Measurements from ENCODE around the gene OSCAR.

The OSCAR gene

DNA sequence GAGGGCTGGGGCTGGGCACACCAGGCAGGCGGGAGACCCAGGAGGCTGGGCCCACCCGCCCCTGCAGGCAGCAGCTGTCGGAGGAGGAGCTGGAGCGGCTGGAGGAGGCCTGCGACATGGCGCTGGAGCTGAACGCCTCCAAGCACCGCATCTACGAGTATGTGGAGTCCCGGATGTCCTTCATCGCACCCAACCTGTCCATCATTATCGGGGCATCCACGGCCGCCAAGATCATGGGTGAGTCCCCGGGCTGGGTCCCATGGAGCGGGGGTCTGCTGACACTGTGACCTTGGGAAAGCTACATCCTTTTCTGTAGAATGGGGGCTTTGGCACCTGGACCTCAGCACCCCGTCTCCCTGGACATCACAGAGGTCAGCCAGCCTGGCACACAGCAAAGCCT, 23.1 kb upstream of the OSCAR start:
- no peak overlapping the region for H3K27ac ChIP-seq
- no peak for TF ChIP-seq ZFX (IDR thresholded peaks at IDR 0.05)
- TF ChIP-seq, protein P1, sequence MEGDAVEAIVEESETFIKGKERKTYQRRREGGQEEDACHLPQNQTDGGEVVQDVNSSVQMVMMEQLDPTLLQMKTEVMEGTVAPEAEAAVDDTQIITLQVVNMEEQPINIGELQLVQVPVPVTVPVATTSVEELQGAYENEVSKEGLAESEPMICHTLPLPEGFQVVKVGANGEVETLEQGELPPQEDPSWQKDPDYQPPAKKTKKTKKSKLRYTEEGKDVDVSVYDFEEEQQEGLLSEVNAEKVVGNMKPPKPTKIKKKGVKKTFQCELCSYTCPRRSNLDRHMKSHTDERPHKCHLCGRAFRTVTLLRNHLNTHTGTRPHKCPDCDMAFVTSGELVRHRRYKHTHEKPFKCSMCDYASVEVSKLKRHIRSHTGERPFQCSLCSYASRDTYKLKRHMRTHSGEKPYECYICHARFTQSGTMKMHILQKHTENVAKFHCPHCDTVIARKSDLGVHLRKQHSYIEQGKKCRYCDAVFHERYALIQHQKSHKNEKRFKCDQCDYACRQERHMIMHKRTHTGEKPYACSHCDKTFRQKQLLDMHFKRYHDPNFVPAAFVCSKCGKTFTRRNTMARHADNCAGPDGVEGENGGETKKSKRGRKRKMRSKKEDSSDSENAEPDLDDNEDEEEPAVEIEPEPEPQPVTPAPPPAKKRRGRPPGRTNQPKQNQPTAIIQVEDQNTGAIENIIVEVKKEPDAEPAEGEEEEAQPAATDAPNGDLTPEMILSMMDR (conservative IDR thresholded peaks at IDR 0.05): no peak

DNA sequence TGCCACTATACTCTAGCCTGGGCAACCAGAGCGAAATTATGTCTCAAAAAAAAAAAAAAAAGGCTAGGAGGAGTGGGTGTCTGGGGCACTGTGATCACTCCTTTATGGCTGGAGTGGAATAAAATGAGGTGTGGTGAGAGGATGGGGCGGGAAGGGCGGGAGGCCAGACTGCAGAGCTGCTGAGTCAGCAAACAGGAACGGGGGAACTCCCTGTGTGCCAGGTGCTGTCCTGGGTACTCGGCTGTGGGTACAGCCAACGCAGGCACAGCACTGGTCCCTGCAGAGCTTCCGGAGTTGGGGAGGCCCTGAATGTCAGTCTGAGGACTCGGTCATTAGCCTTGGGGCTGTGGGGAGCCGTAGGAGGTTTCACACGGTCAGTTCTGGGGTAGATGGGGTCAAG, 20.7 kb upstream of the OSCAR start:
- H3K27ac ChIP-seq: no peak overlapping the region
- TF ChIP-seq ZFX (IDR thresholded peaks at IDR 0.05): no peak
- TF ChIP-seq, protein P1 (conservative IDR thresholded peaks at IDR 0.05): no peak

DNA sequence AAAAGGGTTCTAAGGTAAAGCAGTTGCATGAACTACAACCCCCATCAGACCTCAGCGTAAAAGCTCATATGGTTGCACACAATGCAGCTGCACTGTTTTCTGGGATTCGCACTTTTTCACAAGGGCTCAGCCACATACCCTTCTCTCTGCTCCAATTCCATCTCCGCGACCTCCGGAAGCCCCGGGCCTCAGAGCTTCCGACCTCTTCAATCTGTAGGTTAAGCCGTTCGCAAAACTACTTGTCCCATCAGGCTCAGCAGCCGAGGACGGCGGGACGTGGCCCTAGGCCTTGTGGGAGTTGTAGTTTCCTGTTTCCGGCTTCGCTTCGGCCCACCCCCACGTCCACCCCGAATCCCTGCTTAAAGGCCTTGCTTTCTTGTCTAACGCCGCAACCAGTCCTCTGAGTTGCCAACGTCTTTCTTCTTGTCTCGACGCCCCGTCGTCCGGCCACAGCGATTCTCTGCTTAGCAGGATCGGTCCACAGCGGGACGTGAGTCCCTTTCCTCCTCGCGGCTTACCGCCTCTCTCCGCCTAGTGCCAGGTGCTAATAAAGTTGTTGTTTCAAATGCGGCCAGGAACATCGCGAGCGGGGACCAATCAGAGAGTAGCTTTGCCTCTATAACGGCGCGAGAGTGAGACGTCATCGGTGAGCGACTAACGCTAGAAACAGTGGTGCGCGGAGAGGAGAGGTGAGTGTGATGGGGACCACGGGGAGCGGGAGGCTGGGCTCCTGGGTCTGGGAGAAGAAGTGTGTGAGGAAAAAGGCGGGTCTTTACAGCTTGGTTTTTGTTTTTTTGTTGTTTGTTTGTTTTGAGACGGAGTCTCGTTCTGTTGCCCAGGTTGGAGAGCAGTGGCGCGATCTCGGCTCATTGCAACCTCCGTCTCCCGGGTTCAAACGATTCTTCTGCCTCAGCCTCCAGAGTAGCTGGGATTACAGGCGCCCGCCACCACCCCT, 14.8 kb upstream of the OSCAR start, which contains the start of the genes PRPF31 and TFPT:
PRPF31 (plus strand) TSS at position 646 of the 955 bp plus-strand sequence. CDS start 2,525 bp downstream, outside the sequence.
TFPT (minus strand) TSS at position 549 of the 955 bp plus-strand sequence; CDS start at position 161, 388 bp downstream.
- peak; percentile 86; the same call in 1 of the 2 replicates for TF ChIP-seq ZFX (IDR thresholded peaks at IDR 0.05)
- TF ChIP-seq, protein P1 (conservative IDR thresholded peaks at IDR 0.05): no peak
- H3K27ac ChIP-seq: peak within 1 kb of the TSS; percentile 77

DNA sequence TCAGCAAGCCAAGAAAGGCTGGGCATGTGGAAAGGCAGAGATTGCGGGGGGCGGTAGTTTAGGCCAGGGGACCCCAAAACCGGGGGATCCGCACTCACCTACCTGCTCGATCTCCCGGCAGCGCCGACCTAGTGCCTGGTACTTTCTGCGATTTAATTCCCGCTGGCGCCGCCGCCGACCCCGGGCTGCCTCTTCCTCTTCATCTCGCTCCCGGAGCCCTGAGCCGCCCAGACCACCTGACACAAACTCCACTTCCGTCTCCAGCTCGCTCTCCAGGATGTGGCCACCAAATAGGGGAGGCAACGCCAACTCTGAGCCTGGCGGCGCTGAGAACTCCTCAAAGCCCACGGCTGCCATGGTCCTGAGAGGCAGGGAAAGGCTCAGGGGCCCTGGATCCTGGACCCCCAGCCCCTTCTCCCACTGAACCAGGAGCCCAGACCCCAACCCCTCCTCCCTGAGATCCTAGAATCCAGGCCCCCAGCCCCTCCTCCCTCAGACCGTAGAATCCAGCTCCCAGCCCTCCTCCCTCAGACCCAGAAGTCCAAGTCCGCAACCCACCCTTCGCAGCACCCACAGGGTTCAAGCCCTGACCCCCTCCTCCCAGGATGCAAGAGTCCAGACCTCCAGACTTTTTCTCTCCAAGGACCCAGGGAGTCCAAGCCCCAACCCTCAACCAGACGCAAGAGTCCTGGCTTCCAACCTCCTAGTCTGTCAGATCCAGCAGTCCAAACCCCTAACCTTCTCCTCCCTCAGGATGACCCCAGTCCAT, 13.9 kb upstream of the OSCAR start:
- H3K27ac ChIP-seq: peak overlapping the region; percentile 77
- no peak for TF ChIP-seq ZFX (IDR thresholded peaks at IDR 0.05)
- TF ChIP-seq, protein P1 (conservative IDR thresholded peaks at IDR 0.05): no peak

DNA sequence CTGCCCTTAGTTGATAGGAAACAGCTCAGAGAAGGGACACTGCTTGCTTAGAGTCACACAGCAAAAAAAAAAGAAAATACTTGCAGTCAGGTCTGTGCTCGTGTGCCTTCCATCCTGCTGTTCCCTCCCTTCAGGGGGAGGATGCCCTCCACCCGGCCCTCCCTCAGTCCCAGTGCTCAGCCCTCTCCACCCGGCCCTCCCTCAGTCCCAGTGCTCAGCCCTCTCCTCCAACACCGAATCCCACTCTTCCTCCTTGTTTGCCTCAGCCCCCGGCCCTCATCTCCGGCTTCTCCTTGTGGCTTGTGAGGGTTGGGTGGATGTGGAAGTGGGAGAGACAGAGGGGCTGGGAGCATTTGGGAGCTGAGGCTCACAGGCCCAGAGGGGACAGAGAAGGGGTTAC, 9.0 kb upstream of the OSCAR start:
- no peak for TF ChIP-seq ZFX (IDR thresholded peaks at IDR 0.05)
- TF ChIP-seq, protein P1 (conservative IDR thresholded peaks at IDR 0.05): no peak
- H3K27ac ChIP-seq: no peak overlapping the region

DNA sequence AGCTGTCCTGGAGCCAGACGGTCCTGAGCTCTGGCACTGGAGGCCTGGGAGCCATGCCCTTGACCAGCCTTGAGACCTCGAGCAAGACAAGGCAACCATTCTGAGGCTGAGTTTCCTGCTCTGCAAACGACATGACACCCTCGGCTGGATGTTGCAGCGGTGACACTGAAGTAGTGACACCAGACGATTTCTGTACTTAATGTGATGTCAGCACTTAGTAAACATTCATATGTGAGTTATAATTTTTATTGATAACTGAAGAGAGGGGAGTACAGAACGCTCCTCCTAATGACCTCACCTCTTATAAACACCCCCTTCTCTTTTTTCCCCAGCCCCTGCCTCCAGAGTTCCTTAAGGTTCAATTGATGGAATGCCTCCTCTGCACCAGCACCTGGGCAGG, 7.9 kb upstream of the OSCAR start:
- TF ChIP-seq, protein P1 (conservative IDR thresholded peaks at IDR 0.05): no peak
- TF ChIP-seq ZFX (IDR thresholded peaks at IDR 0.05): no peak
- no peak overlapping the region for H3K27ac ChIP-seq
